GM12878 (cell line): ENCODE data around the gene KDM5C. TPM values are rescaled to one million over a fixed set of nuclear protein-coding genes. Genes with fewer than 3 reads are reported as not detected.

ENCODE experiments used
- ATAC-seq: fragments of 200-7000 bp; cut with Tn5 transposase; 3 replicates; pipeline ENCODE4 v1.9.1; 2020; ENCODE audit warnings: mild to moderate bottlenecking, moderate library complexity
- BruUV-seq: library from RNA; stranded (reverse); fragments of 400-500 nt; replicated peaks from 2 replicates; lab custom pipeline; 2021; lab: Mats Ljungman, UMichigan
- CTCF ChIA-PET: fragments of 300-600 bp; sonication (Branson Sonifier 250); formaldehyde crosslinking; extraction: SDS; loops from one replicate; lab custom pipeline; 2021; ENCODE audit warnings: inconsistent platforms; lab: Yijun Ruan, JAX
- POLR2A ChIA-PET: fragments of 350-600 bp; formaldehyde crosslinking; extraction: SDS; loops from one replicate; lab custom pipeline; 2021; ENCODE audit warnings: inconsistent platforms; lab: Charles Lee
- RAD21 ChIA-PET: fragments of 300-600 bp; sonication (Branson Sonifier 250); formaldehyde crosslinking; loops from one replicate; lab custom pipeline; 2023; ENCODE audit warnings: antibody characterized with exemption; ENCODE audit not compliant: unreplicated experiment; lab: Charles Lee
- SMC1A ChIA-PET: fragments of 300-600 bp; sonication (Branson Sonifier 250); formaldehyde crosslinking; loops from one replicate; lab custom pipeline; 2023; ENCODE audit not compliant: unreplicated experiment, uncharacterized antibody; lab: Charles Lee
- DNase-seq: peaks from one replicate; pipeline ENCODE4 v3.0.0-alpha.2; 2011; ENCODE audit warnings: low read depth, low spot score
- FAIRE-seq: peaks from 3 replicates; lab custom pipeline; 2011; peaks lifted over from hg19 to GRCh38; lab: Jason Lieb, UNC
- H2AFZ ChIP-seq: 2 replicates; pipeline ENCODE4 v1.6.0; 2011; ENCODE audit warnings: low read depth, low read length, control low read depth; ENCODE audit not compliant: control insufficient read depth
- H3K27ac ChIP-seq: 2 replicates; pipeline ENCODE4 v1.5.1; 2011; ENCODE audit warnings: control low read depth; ENCODE audit not compliant: control insufficient read depth, insufficient read depth
- H3K27me3 ChIP-seq, 2 experiments: replicated peaks in 1 of 2; 2 replicates each; pipeline versions ENCODE4 v1.6.0 to v1.6.1; 2011; ENCODE audit warnings: low read length in 1 of 2; ENCODE audit not compliant: control insufficient read depth in 2 of 2, insufficient read depth in 2 of 2
- H3K36me3 ChIP-seq, 2 experiments: 2 replicates each; pipeline ENCODE4 v1.5.1; 2011; ENCODE audit warnings: low read length in 1 of 2; ENCODE audit not compliant: control insufficient read depth in 2 of 2, insufficient read depth in 2 of 2
- H3K4me1 ChIP-seq: 2 replicates; pipeline ENCODE4 v1.6.1; 2011; ENCODE audit warnings: mild to moderate bottlenecking, low read length, moderate library complexity, mixed read lengths; ENCODE audit not compliant: control insufficient read depth, insufficient read depth
- H3K4me2 ChIP-seq: 2 replicates; pipeline ENCODE4 v1.6.0; 2011; ENCODE audit warnings: control low read depth; ENCODE audit not compliant: control insufficient read depth, insufficient read depth
- H3K4me3 ChIP-seq: fragments of 200-600 bp; sonication (generic); 2 replicates; pipeline ENCODE4 v1.5.1; 2016
- H3K79me2 ChIP-seq: 2 replicates; pipeline ENCODE4 v1.6.0; 2011; ENCODE audit warnings: low read length; ENCODE audit not compliant: control insufficient read depth, insufficient read depth
- H3K9ac ChIP-seq: 2 replicates; pipeline ENCODE4 v1.8.0; 2011; ENCODE audit warnings: low read length, control low read depth, mixed read lengths; ENCODE audit not compliant: control insufficient read depth, insufficient read depth
- H3K9me3 ChIP-seq: replicated peaks from 3 replicates; pipeline ENCODE4 v1.5.1; 2011; ENCODE audit warnings: mild to moderate bottlenecking, low read length; ENCODE audit not compliant: control insufficient read depth, insufficient read depth
- H4K20me1 ChIP-seq: 2 replicates; pipeline ENCODE4 v1.6.0; 2011; ENCODE audit not compliant: control insufficient read depth, insufficient read depth
- ASH2L ChIP-seq: fragments of 300-600, 200-600 bp; sonication (generic); IDR thresholded peaks from 2 replicates; pipeline ENCODE4 v1.6.1; 2017; ENCODE audit warnings: low read depth, mild to moderate bottlenecking, borderline replicate concordance
- CHD2 ChIP-seq: IDR thresholded peaks from 2 replicates; pipeline ENCODE4 v1.6.1; 2011; ENCODE audit warnings: low read depth, low read length, improper control_type of control experiment, borderline replicate concordance
- NR2F1 ChIP-seq: fragments of 450-650 bp; conservative IDR thresholded peaks from 2 replicates; pipeline ENCODE4 v1.6.1; 2017; ENCODE audit warnings: mild to moderate bottlenecking
- ZBED1 ChIP-seq: IDR thresholded peaks from 2 replicates; pipeline ENCODE4 v1.6.1; 2016; ENCODE audit warnings: borderline replicate concordance
- WGBS: methylation state at CpG from one replicate; pipeline ENCODE4 v1.1.6; 2016; ENCODE audit warnings: low lambda C conversion rate; ENCODE audit not compliant: insufficient replicate concordance, insufficient coverage; ENCODE audit errors: missing lambda C conversion rate; 5-methylcytosine and 5-hydroxymethylcytosine counted together
- in situ Hi-C: fragments of 300-500 bp; cut with MboI; formaldehyde crosslinking; loops from 9 replicates; pipeline ENCODE4 v1.14.3; 2018; ENCODE audit warnings: mixed read lengths
- intact Hi-C: fragments of 100-400 bp; cut with micrococcal nuclease; formaldehyde crosslinking; loops from one replicate; pipeline ENCODE4 v1.14.2; 2022; ENCODE audit not compliant: unreplicated experiment
- polyA plus RNA-seq, 11 experiments: library from polyadenylated mRNA; depleted of rRNA in 4 of 11; unstranded in 6 of 11; stranded (reverse) in 5 of 11; fragments of >200 nt; fragmentation: Nextera tagmentation in 4 of 11; fragmentation: Illumina TruSeq in 1 of 11; extraction: Ambion mirVana in 4 of 11; extraction: Trizol in 1 of 11; gene quantifications; 1 replicate in 1 of 11; 2 replicates in 10 of 11; pipeline versions ENCODE4 v1.2.1 to v1.2.3, GENCODE V29; 2011 to 2016; ENCODE audit warnings: inconsistent platforms in 2 of 11, missing spikeins in 2 of 11, low read depth in 1 of 11
- total RNA-seq, 4 experiments: library from RNA; depleted of rRNA in 3 of 4; stranded (reverse); fragments of >200 nt in 3 of 4; fragmentation: Illumina TruSeq in 1 of 4; extraction: Trizol in 1 of 4; gene quantifications; 2 replicates each; pipeline versions ENCODE4 v1.2.1 to v1.2.3, GENCODE V29; 2013 to 2021
- TF ChIP-seq, protein P1 (sequence below): fragments of 150-350 bp; IDR thresholded peaks from 2 replicates; pipeline ENCODE4 v1.6.1; 2016; ENCODE audit warnings: low read depth, low read length
- TF ChIP-seq, protein P2 (sequence below): fragments of 450-650 bp; conservative IDR thresholded peaks from 2 replicates; pipeline ENCODE4 v1.6.1; 2017; ENCODE audit warnings: mild to moderate bottlenecking, moderate library complexity
- TF ChIP-seq, protein P3 (sequence below): IDR thresholded peaks from 2 replicates; pipeline ENCODE4 v1.6.1; 2011; ENCODE audit warnings: mild to moderate bottlenecking, low read depth, low read length, moderate library complexity; ENCODE audit not compliant: insufficient replicate concordance

KDM5C gene
- total and polyA plus RNA-seq, 10 of the 15 experiments (the other 5 are each of a cell fraction or from before 2014, with no cell fraction given) = 1.5 to 110 (median 53.0) TPM

DNA sequence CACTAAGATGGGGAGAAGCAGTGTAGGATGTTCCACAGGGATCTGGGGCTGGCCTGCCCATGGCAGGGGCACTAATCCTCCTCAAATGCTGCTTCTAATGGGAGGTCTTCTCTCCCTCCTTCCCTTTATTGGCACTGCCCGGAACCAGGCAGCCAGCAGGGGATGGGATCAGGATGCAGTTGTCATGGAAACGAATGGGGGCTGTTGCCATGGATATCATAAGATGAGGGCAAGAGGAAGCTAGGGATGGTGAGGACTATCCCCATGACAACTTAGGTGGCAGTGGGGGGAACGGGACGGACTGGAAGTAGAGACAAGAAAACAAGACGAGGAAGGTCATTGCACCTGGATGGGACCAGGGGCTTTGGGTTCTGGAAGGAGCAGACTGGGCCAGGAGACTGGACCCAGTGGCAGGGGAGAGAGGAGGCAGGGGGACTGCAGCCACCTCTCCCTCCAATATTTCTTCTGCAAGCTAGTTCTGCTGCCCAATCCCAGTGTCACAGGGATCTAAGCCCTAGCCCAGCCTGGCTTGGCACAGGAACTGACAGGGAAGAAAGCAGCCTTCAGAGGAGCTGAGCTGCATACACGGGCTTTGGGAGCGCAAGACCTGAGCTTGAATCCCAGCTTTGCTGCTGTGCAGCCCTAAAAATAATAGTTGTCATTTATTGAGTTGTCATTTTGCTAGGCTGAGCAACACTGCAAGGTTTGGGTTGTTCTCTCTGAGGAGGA, 37.3 kb upstream of the KDM5C start:
- no peaks in the 10 kb centered on the region for H3K36me3 ChIP-seq
- H3K9me3 ChIP-seq = no peaks in the 10 kb centered on the region
- intact Hi-C loops = no loop called here
- ChIA-PET CTCF (no interaction called here), SMC1A (no interaction called here), RAD21 (no interaction called here), POLR2A (no interaction called here)
- H3K4me1 ChIP-seq = no peaks in the 10 kb centered on the region
- no peak overlapping the region for H2AFZ ChIP-seq
- 15% methylated on average over 7 of the region's 7 CpGs for WGBS
- in situ Hi-C loops = no loop called here
- H3K4me3 ChIP-seq = no peak overlapping the region
- DNase-seq (no peak), FAIRE-seq (no peak), ATAC-seq (no peak)
- TF ChIP-seq ASH2L (no peak), NR2F1 (no peak), ZBED1 (no peak), CHD2 (no peak)
- TF ChIP-seq, protein P1, sequence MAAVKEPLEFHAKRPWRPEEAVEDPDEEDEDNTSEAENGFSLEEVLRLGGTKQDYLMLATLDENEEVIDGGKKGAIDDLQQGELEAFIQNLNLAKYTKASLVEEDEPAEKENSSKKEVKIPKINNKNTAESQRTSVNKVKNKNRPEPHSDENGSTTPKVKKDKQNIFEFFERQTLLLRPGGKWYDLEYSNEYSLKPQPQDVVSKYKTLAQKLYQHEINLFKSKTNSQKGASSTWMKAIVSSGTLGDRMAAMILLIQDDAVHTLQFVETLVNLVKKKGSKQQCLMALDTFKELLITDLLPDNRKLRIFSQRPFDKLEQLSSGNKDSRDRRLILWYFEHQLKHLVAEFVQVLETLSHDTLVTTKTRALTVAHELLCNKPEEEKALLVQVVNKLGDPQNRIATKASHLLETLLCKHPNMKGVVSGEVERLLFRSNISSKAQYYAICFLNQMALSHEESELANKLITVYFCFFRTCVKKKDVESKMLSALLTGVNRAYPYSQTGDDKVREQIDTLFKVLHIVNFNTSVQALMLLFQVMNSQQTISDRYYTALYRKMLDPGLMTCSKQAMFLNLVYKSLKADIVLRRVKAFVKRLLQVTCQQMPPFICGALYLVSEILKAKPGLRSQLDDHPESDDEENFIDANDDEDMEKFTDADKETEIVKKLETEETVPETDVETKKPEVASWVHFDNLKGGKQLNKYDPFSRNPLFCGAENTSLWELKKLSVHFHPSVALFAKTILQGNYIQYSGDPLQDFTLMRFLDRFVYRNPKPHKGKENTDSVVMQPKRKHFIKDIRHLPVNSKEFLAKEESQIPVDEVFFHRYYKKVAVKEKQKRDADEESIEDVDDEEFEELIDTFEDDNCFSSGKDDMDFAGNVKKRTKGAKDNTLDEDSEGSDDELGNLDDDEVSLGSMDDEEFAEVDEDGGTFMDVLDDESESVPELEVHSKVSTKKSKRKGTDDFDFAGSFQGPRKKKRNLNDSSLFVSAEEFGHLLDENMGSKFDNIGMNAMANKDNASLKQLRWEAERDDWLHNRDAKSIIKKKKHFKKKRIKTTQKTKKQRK = no peak
- TF ChIP-seq, protein P2, sequence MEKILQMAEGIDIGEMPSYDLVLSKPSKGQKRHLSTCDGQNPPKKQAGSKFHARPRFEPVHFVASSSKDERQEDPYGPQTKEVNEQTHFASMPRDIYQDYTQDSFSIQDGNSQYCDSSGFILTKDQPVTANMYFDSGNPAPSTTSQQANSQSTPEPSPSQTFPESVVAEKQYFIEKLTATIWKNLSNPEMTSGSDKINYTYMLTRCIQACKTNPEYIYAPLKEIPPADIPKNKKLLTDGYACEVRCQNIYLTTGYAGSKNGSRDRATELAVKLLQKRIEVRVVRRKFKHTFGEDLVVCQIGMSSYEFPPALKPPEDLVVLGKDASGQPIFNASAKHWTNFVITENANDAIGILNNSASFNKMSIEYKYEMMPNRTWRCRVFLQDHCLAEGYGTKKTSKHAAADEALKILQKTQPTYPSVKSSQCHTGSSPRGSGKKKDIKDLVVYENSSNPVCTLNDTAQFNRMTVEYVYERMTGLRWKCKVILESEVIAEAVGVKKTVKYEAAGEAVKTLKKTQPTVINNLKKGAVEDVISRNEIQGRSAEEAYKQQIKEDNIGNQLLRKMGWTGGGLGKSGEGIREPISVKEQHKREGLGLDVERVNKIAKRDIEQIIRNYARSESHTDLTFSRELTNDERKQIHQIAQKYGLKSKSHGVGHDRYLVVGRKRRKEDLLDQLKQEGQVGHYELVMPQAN = no peak
- TF ChIP-seq, protein P3, sequence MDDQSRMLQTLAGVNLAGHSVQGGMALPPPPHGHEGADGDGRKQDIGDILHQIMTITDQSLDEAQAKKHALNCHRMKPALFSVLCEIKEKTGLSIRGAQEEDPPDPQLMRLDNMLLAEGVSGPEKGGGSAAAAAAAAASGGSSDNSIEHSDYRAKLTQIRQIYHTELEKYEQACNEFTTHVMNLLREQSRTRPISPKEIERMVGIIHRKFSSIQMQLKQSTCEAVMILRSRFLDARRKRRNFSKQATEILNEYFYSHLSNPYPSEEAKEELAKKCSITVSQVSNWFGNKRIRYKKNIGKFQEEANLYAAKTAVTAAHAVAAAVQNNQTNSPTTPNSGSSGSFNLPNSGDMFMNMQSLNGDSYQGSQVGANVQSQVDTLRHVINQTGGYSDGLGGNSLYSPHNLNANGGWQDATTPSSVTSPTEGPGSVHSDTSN = no peak
- H4K20me1 ChIP-seq = no peaks in the 10 kb centered on the region
- no peak overlapping the region for H3K27ac ChIP-seq
- no peak overlapping the region for H3K9ac ChIP-seq
- BruUV-seq = no TSS peak
- H3K27me3 ChIP-seq = peaks cover 0 to 3% of the 10 kb centered on the region in 2 experiments; a peak in 2 of 4 replicates
- no peaks in the 10 kb centered on the region for H3K79me2 ChIP-seq
- no peak overlapping the region for H3K4me2 ChIP-seq
